GM18873 (cell line): ENCODE measurements around the gene FGF9.

Experiments
- ATAC-seq: cut with Tn5 transposase; IDR thresholded peaks from one replicate; pipeline ENCODE4 v1.9.1; 2021; ENCODE audit warnings: mild to moderate bottlenecking, moderate library complexity, moderate number of reproducible peaks; ENCODE audit not compliant: unreplicated experiment, low FRiP score

Gene FGF9

GRCh38 chr13:21673789-21674489, 3.1 kb downstream of the FGF9 start:
- ATAC-seq = peak; percentile 23

GRCh38 chr13:21674490-21675009, 3.7 kb downstream of the FGF9 start:
- no peak for ATAC-seq

- ATAC-seq = no peak
These were observed 4.5 kb downstream of the FGF9 start for GRCh38 chr13:21675095-21675991.

- ATAC-seq = no peak
These were observed 5.7 kb downstream of the FGF9 start for GRCh38 chr13:21676611-21677021.

GRCh38 chr13:21677075-21677623, 6.3 kb downstream of the FGF9 start:
- ATAC-seq = no peak

- no peak for ATAC-seq
These were observed 12.3 kb downstream of the FGF9 start for GRCh38 chr13:21683034-21683733.

- no peak for ATAC-seq
These were observed 13.7 kb downstream of the FGF9 start for GRCh38 chr13:21684576-21684975.

GRCh38 chr13:21685485-21686064, 14.7 kb downstream of the FGF9 start:
- ATAC-seq = no peak

GRCh38 chr13:21686751-21687391, 16.0 kb downstream of the FGF9 start:
- peak; percentile 94 for ATAC-seq

GRCh38 chr13:21688056-21688455, 17.2 kb downstream of the FGF9 start:
- no peak for ATAC-seq

GRCh38 chr13:21689097-21689496, 18.2 kb downstream of the FGF9 start:
- no peak for ATAC-seq

- no peak for ATAC-seq
These were observed 20.1 kb downstream of the FGF9 start for GRCh38 chr13:21690955-21691354.

GRCh38 chr13:21691500-21691899, 20.6 kb downstream of the FGF9 start:
- no peak for ATAC-seq

- no peak for ATAC-seq
These were observed 21.1 kb downstream of the FGF9 start for GRCh38 chr13:21691928-21692327.

GRCh38 chr13:21694831-21695230, 24.0 kb downstream of the FGF9 start:
- ATAC-seq = no peak

GRCh38 chr13:21695546-21695945, 24.7 kb downstream of the FGF9 start:
- no peak for ATAC-seq

GRCh38 chr13:21696865-21697448, 26.1 kb downstream of the FGF9 start:
- no peak for ATAC-seq

- ATAC-seq = no peak
These were observed 28.2 kb downstream of the FGF9 start for GRCh38 chr13:21698817-21699679.
